ENCODE results near the gene COL1A1. TPM values are rescaled to one million over a fixed set of nuclear protein-coding genes. Genes with fewer than 3 reads are reported as not detected.

Gene COL1A1
- total RNA-seq, 4 donors from 2014 or later: 15.0 to 90.5 (median 25.8) TPM

GRCh38 chr17:50209133-50209471 is 7.7 kb upstream of the COL1A1 start:
- DNase-seq (ENCODE audit: low spot score in 2 of 2): no peak
- WGBS, 2 donors: 70 to 78% methylated on average over 6 of the region's 6 CpGs
- no peak overlapping the region for H3K4me3 ChIP-seq (ENCODE audit: low read depth, poor library complexity, severe bottlenecking)
- TF ChIP-seq, protein P1, sequence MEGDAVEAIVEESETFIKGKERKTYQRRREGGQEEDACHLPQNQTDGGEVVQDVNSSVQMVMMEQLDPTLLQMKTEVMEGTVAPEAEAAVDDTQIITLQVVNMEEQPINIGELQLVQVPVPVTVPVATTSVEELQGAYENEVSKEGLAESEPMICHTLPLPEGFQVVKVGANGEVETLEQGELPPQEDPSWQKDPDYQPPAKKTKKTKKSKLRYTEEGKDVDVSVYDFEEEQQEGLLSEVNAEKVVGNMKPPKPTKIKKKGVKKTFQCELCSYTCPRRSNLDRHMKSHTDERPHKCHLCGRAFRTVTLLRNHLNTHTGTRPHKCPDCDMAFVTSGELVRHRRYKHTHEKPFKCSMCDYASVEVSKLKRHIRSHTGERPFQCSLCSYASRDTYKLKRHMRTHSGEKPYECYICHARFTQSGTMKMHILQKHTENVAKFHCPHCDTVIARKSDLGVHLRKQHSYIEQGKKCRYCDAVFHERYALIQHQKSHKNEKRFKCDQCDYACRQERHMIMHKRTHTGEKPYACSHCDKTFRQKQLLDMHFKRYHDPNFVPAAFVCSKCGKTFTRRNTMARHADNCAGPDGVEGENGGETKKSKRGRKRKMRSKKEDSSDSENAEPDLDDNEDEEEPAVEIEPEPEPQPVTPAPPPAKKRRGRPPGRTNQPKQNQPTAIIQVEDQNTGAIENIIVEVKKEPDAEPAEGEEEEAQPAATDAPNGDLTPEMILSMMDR (IDR thresholded peaks at IDR 0.05): no peak
- TF ChIP-seq POLR2A (IDR thresholded peaks at IDR 0.05): no peak
- intact Hi-C loops (cut with DNase I; ENCODE audit: low total_unique reads): no loop called here

DNA sequence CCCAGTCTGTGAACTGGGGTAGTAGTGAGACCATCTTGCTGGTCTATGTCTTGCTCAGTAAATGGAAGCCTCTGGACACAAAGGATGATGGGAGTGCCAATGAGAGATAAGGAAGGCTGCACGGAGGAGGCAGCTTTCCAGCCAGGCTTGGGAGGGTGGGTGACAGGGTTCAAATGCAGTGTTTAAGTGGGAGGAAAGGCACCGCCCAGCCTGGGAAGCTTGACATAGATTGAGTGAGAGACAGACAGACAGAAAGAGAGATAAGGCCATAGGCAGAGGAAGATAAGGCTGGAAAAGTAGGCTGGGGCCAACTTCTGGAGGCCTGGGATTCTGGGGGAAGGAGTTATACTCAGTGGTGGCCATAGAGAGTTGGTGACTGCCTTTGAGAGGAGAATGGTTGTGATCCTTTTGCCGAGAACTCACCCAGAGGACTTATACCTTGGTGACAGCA is 7.2 kb upstream of the COL1A1 start:
- no peak for TF ChIP-seq POLR2A (IDR thresholded peaks at IDR 0.05)
- TF ChIP-seq, protein P1 (IDR thresholded peaks at IDR 0.05): no peak
- WGBS, 2 donors: 73 to 91% methylated on average over 3 of the region's 3 CpGs
- no peak overlapping the region for H3K4me3 ChIP-seq (ENCODE audit: low read depth, poor library complexity, severe bottlenecking)
- peak in 1 of 2 donors; percentile 73 for DNase-seq (ENCODE audit: low spot score in 2 of 2)
- intact Hi-C loops (cut with DNase I; ENCODE audit: low total_unique reads): no loop called here

GRCh38 chr17:50207792-50208567 is 6.5 kb upstream of the COL1A1 start:
- intact Hi-C loops (cut with DNase I; ENCODE audit: low total_unique reads): no loop called here
- DNase-seq (ENCODE audit: low spot score in 2 of 2): peak in 1 of 2 donors; percentile 72
- WGBS, 2 donors: 86 to 87% methylated on average over 8 of the region's 8 CpGs
- H3K4me3 ChIP-seq (ENCODE audit: low read depth, poor library complexity, severe bottlenecking): no peak overlapping the region
- no peak for TF ChIP-seq POLR2A (IDR thresholded peaks at IDR 0.05)
- TF ChIP-seq, protein P1 (IDR thresholded peaks at IDR 0.05): no peak

DNA sequence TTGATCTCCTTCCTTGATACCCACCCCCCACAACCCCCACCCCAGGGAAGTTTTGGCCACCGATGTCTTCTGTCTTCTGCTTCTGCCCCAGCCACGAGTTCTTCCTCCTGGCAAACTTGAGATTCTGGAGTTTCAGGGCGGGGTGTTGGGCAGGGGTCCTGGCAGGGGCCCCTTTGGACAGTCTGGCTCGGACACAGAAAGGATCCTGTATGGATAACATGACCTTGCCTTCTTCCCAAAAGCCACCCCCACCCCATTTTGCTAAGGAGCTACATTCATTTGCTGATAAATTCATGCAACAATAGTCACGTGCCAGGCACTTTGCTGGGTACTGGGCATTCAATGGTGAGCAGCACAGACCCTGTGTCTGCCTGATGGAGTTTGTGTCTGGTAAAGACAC is 5.9 kb upstream of the COL1A1 start:
- no peak overlapping the region for H3K4me3 ChIP-seq (ENCODE audit: low read depth, poor library complexity, severe bottlenecking)
- TF ChIP-seq, protein P1 (IDR thresholded peaks at IDR 0.05): no peak
- TF ChIP-seq POLR2A (IDR thresholded peaks at IDR 0.05): no peak
- intact Hi-C loops (cut with DNase I; ENCODE audit: low total_unique reads): no loop called here
- WGBS, 2 donors: 45 to 56% methylated on average over 5 of the region's 5 CpGs
- no peak for DNase-seq (ENCODE audit: low spot score in 2 of 2)

- no peak for TF ChIP-seq POLR2A (IDR thresholded peaks at IDR 0.05)
- TF ChIP-seq, protein P1 (IDR thresholded peaks at IDR 0.05): no peak
- DNase-seq (ENCODE audit: low spot score in 2 of 2): no peak
- intact Hi-C loops (cut with DNase I; ENCODE audit: low total_unique reads): no loop called here
- H3K4me3 ChIP-seq (ENCODE audit: low read depth, poor library complexity, severe bottlenecking): no peak overlapping the region
- WGBS, 2 donors: 18 to 20% methylated on average over 18 of the region's 18 CpGs
Observed at GRCh38 chr17:50206604-50207293, 5.3 kb upstream of the COL1A1 start.

Data from lower leg skin (tissue), 4 donors.